Measurements from ENCODE around the gene ARL6. TPM values are rescaled to one million over a fixed set of nuclear protein-coding genes. Genes with fewer than 3 reads are reported as not detected.
"Not testable (repeated sequence)": the region's sequence is repeated elsewhere in the genome, so short reads cannot be mapped to it uniquely, and the experiment has no call there.

Gene ARL6
- total RNA-seq, 1 donor from 2014 or later: 8.5 TPM

DNA sequence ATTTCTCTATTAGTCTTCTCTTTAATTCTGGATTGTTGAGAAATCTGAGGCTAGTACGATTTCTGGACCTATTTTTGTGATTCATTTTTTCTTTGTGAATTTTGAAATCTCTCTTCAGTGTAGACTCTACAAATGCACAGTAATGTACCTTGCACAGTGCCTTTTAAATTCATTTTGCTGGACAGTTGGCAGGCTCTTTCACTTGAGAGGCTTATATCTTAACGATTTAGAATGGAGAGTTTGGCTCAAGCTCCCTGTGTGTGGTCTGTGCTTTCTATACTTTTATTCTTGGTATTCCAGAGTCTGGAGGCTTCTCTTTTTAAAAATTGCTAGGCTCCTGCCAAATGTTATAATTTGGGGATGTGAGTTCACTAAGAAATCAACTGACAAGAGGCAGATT, 66.1 kb downstream of the ARL6 start:
- Mint-ChIP-seq H3K36me3 (ENCODE audit: low read depth, unreplicated experiment) (peaks cover 4% of the 10 kb centered on the region), H3K27ac (ENCODE audit: unreplicated experiment) (no peak overlapping the region), H3K4me1 (ENCODE audit: unreplicated experiment) (no peaks in the 10 kb centered on the region), H3K27me3 (ENCODE audit: unreplicated experiment) (no peaks in the 10 kb centered on the region), H3K9me3 (ENCODE audit: unreplicated experiment) (no peaks in the 10 kb centered on the region), H3K4me3 (ENCODE audit: unreplicated experiment) (no peak overlapping the region)
- TF ChIP-seq, protein P1, sequence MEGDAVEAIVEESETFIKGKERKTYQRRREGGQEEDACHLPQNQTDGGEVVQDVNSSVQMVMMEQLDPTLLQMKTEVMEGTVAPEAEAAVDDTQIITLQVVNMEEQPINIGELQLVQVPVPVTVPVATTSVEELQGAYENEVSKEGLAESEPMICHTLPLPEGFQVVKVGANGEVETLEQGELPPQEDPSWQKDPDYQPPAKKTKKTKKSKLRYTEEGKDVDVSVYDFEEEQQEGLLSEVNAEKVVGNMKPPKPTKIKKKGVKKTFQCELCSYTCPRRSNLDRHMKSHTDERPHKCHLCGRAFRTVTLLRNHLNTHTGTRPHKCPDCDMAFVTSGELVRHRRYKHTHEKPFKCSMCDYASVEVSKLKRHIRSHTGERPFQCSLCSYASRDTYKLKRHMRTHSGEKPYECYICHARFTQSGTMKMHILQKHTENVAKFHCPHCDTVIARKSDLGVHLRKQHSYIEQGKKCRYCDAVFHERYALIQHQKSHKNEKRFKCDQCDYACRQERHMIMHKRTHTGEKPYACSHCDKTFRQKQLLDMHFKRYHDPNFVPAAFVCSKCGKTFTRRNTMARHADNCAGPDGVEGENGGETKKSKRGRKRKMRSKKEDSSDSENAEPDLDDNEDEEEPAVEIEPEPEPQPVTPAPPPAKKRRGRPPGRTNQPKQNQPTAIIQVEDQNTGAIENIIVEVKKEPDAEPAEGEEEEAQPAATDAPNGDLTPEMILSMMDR (IDR thresholded peaks at IDR 0.05; ENCODE audit: unreplicated experiment): no peak
- no peak for DNase-seq (ENCODE audit: low spot score)

DNA sequence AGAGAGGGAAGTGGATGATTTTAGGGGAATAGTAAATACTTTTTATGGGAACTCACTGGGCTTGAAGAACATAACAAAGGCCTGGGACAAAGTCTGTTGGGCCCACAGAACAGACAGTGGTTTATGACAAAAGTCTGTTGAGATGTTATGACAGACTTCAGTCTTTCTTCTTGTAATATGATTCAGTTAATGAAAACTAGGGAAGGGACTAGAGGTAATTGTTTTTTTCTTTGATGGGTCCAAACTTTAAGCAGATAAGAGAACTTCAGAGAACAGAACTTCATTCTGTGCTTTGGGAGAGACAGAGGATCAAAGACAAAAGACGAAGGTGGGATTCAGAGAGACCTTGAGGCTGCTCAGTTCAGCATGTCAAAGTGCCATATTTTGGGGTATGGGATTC, 66.6 kb downstream of the ARL6 start:
- Mint-ChIP-seq H3K36me3 (ENCODE audit: low read depth, unreplicated experiment) (peaks cover 4% of the 10 kb centered on the region), H3K27ac (ENCODE audit: unreplicated experiment) (no peak overlapping the region), H3K27me3 (ENCODE audit: unreplicated experiment) (no peaks in the 10 kb centered on the region), H3K9me3 (ENCODE audit: unreplicated experiment) (no peaks in the 10 kb centered on the region), H3K4me3 (ENCODE audit: unreplicated experiment) (no peak overlapping the region), H3K4me1 (ENCODE audit: unreplicated experiment) (no peaks in the 10 kb centered on the region)
- TF ChIP-seq, protein P1 (IDR thresholded peaks at IDR 0.05; ENCODE audit: unreplicated experiment): no peak
- no peak for DNase-seq (ENCODE audit: low spot score)

DNA sequence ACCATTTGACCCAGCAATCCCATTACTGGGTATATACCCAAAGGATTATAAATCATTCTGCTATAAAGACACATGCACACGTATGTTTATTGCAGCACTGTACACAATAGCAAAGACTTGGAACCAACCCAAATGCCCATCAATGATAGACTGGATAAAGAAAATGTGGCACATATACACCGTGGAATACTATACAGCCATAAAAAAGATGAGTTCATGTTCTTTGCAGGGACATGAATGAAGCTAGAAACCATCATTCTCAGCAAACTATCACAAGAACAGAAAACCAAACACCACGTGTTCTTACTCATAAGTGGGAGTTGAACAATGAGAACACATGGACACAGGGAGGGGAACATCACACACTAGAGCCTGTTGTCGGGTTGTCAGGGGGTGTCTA, 68.6 kb downstream of the ARL6 start:
- H3K4me3 Mint-ChIP-seq (ENCODE audit: unreplicated experiment); H3K36me3 Mint-ChIP-seq (ENCODE audit: low read depth, unreplicated experiment); H3K9me3 Mint-ChIP-seq (ENCODE audit: unreplicated experiment); H3K27ac Mint-ChIP-seq (ENCODE audit: unreplicated experiment); H3K27me3 Mint-ChIP-seq (ENCODE audit: unreplicated experiment); H3K4me1 Mint-ChIP-seq (ENCODE audit: unreplicated experiment); DNase-seq (ENCODE audit: low spot score): not testable (repeated sequence)

DNA sequence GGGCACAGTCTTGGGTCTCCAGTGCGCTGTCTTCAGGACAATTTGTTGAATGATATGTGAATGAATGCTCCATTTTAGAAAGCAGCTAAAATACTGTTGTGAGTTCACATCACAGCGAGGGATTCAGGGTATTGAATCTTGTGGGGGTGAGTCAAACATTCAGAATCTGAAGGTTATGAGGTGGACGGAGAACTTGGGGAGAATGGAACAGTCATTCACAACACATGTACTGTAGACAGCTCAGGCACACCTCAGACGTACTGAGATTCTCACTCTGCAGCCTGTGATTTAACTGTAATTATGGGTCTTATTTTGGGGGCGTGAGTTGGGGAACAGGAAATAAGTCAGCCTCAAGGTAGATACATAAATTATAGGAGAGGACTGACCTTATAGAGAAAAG, 71.2 kb downstream of the ARL6 start:
- no peak for DNase-seq (ENCODE audit: low spot score)
- TF ChIP-seq, protein P1 (IDR thresholded peaks at IDR 0.05; ENCODE audit: unreplicated experiment): no peak

DNA sequence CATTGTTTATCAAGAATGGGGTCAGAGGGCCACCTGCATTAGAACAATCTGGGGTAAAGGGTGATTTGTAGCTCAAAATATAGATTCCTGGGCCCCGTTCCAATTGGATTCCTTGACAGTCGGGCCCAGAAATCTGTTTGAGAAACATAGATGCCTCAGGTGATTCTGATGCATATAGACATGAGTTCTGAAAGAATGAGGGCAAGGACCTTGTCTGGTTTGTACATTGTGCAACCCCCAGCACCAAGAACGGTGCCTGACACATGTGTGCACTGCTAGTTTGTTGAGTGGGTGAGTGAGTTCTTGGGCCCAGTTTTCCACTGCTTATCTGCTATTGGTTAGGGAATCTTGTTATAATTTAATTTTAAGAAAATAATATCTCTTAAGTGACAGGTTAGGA, 73.8 kb downstream of the ARL6 start:
- Mint-ChIP-seq H3K4me3 (ENCODE audit: unreplicated experiment) (no peak overlapping the region), H3K36me3 (ENCODE audit: low read depth, unreplicated experiment) (no peaks in the 10 kb centered on the region), H3K27ac (ENCODE audit: unreplicated experiment) (no peak overlapping the region), H3K4me1 (ENCODE audit: unreplicated experiment) (no peaks in the 10 kb centered on the region), H3K27me3 (ENCODE audit: unreplicated experiment) (no peaks in the 10 kb centered on the region), H3K9me3 (ENCODE audit: unreplicated experiment) (no peaks in the 10 kb centered on the region)
- TF ChIP-seq, protein P1 (IDR thresholded peaks at IDR 0.05; ENCODE audit: unreplicated experiment): no peak
- DNase-seq (ENCODE audit: low spot score): no peak

More for the DNA sequence above, 71.2 kb downstream of the ARL6 start:
- Mint-ChIP-seq H3K4me1 (ENCODE audit: unreplicated experiment) (no peaks in the 10 kb centered on the region), H3K27ac (ENCODE audit: unreplicated experiment) (no peak overlapping the region), H3K36me3 (ENCODE audit: low read depth, unreplicated experiment) (peaks cover 4% of the 10 kb centered on the region), H3K27me3 (ENCODE audit: unreplicated experiment) (no peaks in the 10 kb centered on the region), H3K4me3 (ENCODE audit: unreplicated experiment) (no peak overlapping the region), H3K9me3 (ENCODE audit: unreplicated experiment) (no peaks in the 10 kb centered on the region)

DNA sequence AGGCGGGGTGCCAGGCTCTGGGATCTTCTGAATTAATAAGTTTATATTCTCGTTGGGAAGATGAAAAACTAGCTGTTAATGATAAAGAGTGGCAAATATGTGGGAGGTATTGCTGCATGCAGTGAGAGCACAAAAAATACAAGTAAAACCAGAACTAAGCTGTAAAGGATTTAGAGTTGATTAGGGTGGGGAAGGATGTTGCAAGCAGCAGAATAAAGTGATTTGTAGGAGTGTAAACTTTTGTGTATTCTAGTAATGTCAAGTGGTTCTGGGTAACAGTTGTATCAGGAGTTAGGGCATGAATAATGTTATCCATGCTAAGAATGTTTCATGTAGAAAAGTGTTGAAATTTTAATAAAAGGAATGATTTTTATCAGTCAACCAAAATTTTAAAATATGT, 75.4 kb downstream of the ARL6 start:
- no peak for DNase-seq (ENCODE audit: low spot score)
- Mint-ChIP-seq H3K27me3 (ENCODE audit: unreplicated experiment) (no peaks in the 10 kb centered on the region), H3K27ac (ENCODE audit: unreplicated experiment) (no peak overlapping the region), H3K4me1 (ENCODE audit: unreplicated experiment) (no peaks in the 10 kb centered on the region), H3K4me3 (ENCODE audit: unreplicated experiment) (no peak overlapping the region), H3K9me3 (ENCODE audit: unreplicated experiment) (no peaks in the 10 kb centered on the region), H3K36me3 (ENCODE audit: low read depth, unreplicated experiment) (no peaks in the 10 kb centered on the region)
- TF ChIP-seq, protein P1 (IDR thresholded peaks at IDR 0.05; ENCODE audit: unreplicated experiment): no peak

Data from endothelial cell (in vitro differentiated cells).